HepG2 (cell line): ENCODE results near the gene MYO18B. TPM values are rescaled to one million over a fixed set of nuclear protein-coding genes. Genes with fewer than 3 reads are reported as not detected.

Experiments used
- ATAC-seq: fragments of 200-7000 bp; cut with Tn5 transposase; 3 replicates; pipeline ENCODE4 v1.9.1; 2020; ENCODE audit warnings: mild to moderate bottlenecking, moderate library complexity
- BruUV-seq: library from RNA; stranded (reverse); fragments of 400-500 nt; replicated peaks from 2 replicates; lab custom pipeline; 2021; lab: Mats Ljungman, UMichigan
- CTCF ChIA-PET: fragments of 300-600 bp; formaldehyde crosslinking; extraction: SDS; loops from one replicate; lab custom pipeline; 2021; ENCODE audit warnings: low total read pairs, inconsistent platforms, low intra/inter-chr PET ratio; lab: Yijun Ruan, JAX
- POLR2A ChIA-PET: fragments of 350-600 bp; sonication (Branson Sonifier 250); formaldehyde crosslinking; loops from one replicate; lab custom pipeline; 2020; ENCODE audit warnings: antibody characterized with exemption, inconsistent platforms; lab: Yijun Ruan, JAX
- DNase-seq: peaks from one replicate; pipeline ENCODE4 v3.0.0-alpha.2; 2015; ENCODE audit warnings: low spot score
- FAIRE-seq: peaks from 3 replicates; lab custom pipeline; 2011; peaks lifted over from hg19 to GRCh38; lab: Jason Lieb, UNC
- H2AFZ ChIP-seq: one replicate; pipeline ENCODE4 v1.6.1; 2011; ENCODE audit warnings: low read length, inconsistent platforms
- H3K27ac ChIP-seq: fragments of 300-600 bp; 3 replicates; pipeline ENCODE4 v1.8.0; 2011; ENCODE audit warnings: mixed run types, mild to moderate bottlenecking, mixed read lengths, low read length, inconsistent platforms; ENCODE audit not compliant: insufficient read depth; ENCODE audit errors: extremely low read length
- H3K27me3 ChIP-seq, 2 experiments: fragments of 200-600 bp in 1 of 2; 2 replicates in 1 of 2; 3 replicates in 1 of 2; pipeline versions ENCODE4 v1.6.0 to v1.8.0; 2011; ENCODE audit warnings: low read length in 2 of 2, mild to moderate bottlenecking in 2 of 2, moderate library complexity in 2 of 2, inconsistent platforms in 1 of 2; ENCODE audit not compliant: insufficient read depth in 2 of 2, control insufficient read depth in 1 of 2
- H3K36me3 ChIP-seq, 2 experiments: fragments of 200-600 bp in 1 of 2; replicated peaks in 1 of 2; 2 replicates in 1 of 2; 3 replicates in 1 of 2; pipeline versions ENCODE4 v1.5.1 to v1.8.0; 2011; ENCODE audit warnings: low read length in 2 of 2, inconsistent platforms in 1 of 2; ENCODE audit not compliant: insufficient read depth in 2 of 2, control insufficient read depth in 1 of 2
- H3K4me1 ChIP-seq: 2 replicates; pipeline ENCODE4 v1.5.1; 2012; ENCODE audit warnings: low read length, inconsistent platforms; ENCODE audit not compliant: insufficient read depth
- H3K4me2 ChIP-seq: 2 replicates; pipeline ENCODE4 v1.6.0; 2011; ENCODE audit warnings: low read depth, low read length, inconsistent platforms
- H3K4me3 ChIP-seq, 3 experiments: fragments of 200-600 bp in 1 of 3; sonication (generic), shearing (Covaris generic) in 1 of 3; replicated peaks in 1 of 3; 2 replicates each; pipeline ENCODE4 v1.5.1; 2011 to 2016; ENCODE audit warnings: low read length in 3 of 3, inconsistent platforms in 2 of 3, low read depth in 2 of 3, mild to moderate bottlenecking in 2 of 3, control low read depth in 1 of 3, mixed read lengths in 1 of 3; ENCODE audit not compliant: insufficient read depth in 1 of 3
- H3K79me2 ChIP-seq: one replicate; pipeline ENCODE4 v1.6.1; 2011; ENCODE audit warnings: low read length, inconsistent platforms; ENCODE audit not compliant: insufficient read depth
- H3K9ac ChIP-seq: 2 replicates; pipeline ENCODE4 v1.6.0; 2011; ENCODE audit warnings: mild to moderate bottlenecking, low read depth, low read length, inconsistent platforms; ENCODE audit not compliant: insufficient read depth
- H3K9me3 ChIP-seq: 2 replicates; pipeline ENCODE4 v1.5.1; 2012; ENCODE audit warnings: mild to moderate bottlenecking, low read length
- H4K20me1 ChIP-seq: 2 replicates; pipeline ENCODE4 v1.6.0; 2011; ENCODE audit warnings: inconsistent platforms, mild to moderate bottlenecking, low read length, moderate library complexity; ENCODE audit not compliant: insufficient read depth
- ATF7 ChIP-seq, 2 experiments: fragments of 450-650 bp in 1 of 2; sonication (generic) in 1 of 2; formaldehyde crosslinking in 1 of 2; IDR thresholded peaks; 2 replicates each; pipeline versions ENCODE4 v1.4.0 to v1.6.1; 2016 to 2020; ENCODE audit warnings: antibody characterized with exemption in 1 of 2, mild to moderate bottlenecking in 1 of 2, missing genetic modification reagents in 1 of 2
- CREB1 ChIP-seq, 2 experiments: fragments of 450-650 bp in 1 of 2; IDR thresholded peaks; 2 replicates each; pipeline ENCODE4 v1.6.1; 2016 to 2017; ENCODE audit warnings: control low read depth in 1 of 2, mild to moderate bottlenecking in 1 of 2, missing compliant biosample characterization in 1 of 2, missing genetic modification characterization in 1 of 2
- HNF4A ChIP-seq: sonication (generic); formaldehyde crosslinking; IDR thresholded peaks from 2 replicates; pipeline ENCODE4 v1.4.0; 2020; ENCODE audit warnings: missing genetic modification reagents
- KLF11 ChIP-seq: IDR thresholded peaks from 2 replicates; pipeline ENCODE4 v1.6.1; 2016; ENCODE audit warnings: missing compliant biosample characterization
- MTF1 ChIP-seq: sonication (generic); formaldehyde crosslinking; IDR thresholded peaks from 2 replicates; pipeline ENCODE4 v1.5.0; 2020; ENCODE audit warnings: missing genetic modification reagents
- RFX1 ChIP-seq: fragments of 450-650 bp; IDR thresholded peaks from 2 replicates; pipeline ENCODE4 v1.6.1; 2017
- RFX3 ChIP-seq: IDR thresholded peaks from 2 replicates; pipeline ENCODE4 v1.6.1; 2016; ENCODE audit warnings: missing biosample characterization, missing genetic modification reagents
- SCMH1 ChIP-seq: sonication (generic); formaldehyde crosslinking; IDR thresholded peaks from 2 replicates; pipeline ENCODE4 v1.9.0; 2021; ENCODE audit warnings: missing genetic modification reagents, mild to moderate bottlenecking, borderline replicate concordance
- ZNF101 ChIP-seq: sonication (generic); formaldehyde crosslinking; IDR thresholded peaks from 2 replicates; pipeline ENCODE4 v1.4.0; 2020; ENCODE audit warnings: mild to moderate bottlenecking, low read depth, missing genetic modification reagents, borderline replicate concordance
- ZNF749 ChIP-seq: sonication (generic); formaldehyde crosslinking; IDR thresholded peaks from 2 replicates; pipeline ENCODE4 v1.8.0; 2022; ENCODE audit warnings: mild to moderate bottlenecking, missing genetic modification reagents, moderate library complexity, borderline replicate concordance
- WGBS: methylation state at CpG from one replicate; pipeline ENCODE4 v1.1.6; 2017; ENCODE audit warnings: low lambda C conversion rate; 5-methylcytosine and 5-hydroxymethylcytosine counted together
- in situ Hi-C: cut with HindIII; loops from 2 replicates; pipeline ENCODE4 v1.10.0; 2017; ENCODE audit warnings: low pct_unique_long_range_greater_than_20kb; ENCODE audit not compliant: extremely low pct_ligation_motif_present
- intact Hi-C: fragments of 100-400 bp; cut with micrococcal nuclease; formaldehyde crosslinking; loops from one replicate; pipeline ENCODE4 v1.10.0; 2022; ENCODE audit not compliant: unreplicated experiment
- polyA plus RNA-seq, 8 experiments: library from polyadenylated mRNA; depleted of rRNA in 3 of 8; stranded (reverse) in 7 of 8; unstranded in 1 of 8; fragments of >200 nt; fragmentation: Illumina TruSeq in 4 of 8; extraction: Trizol in 4 of 8; gene quantifications; 2 replicates each; pipeline versions ENCODE4 v1.2.1 to v1.2.3, GENCODE V29; 2011 to 2016; ENCODE audit warnings: low read depth in 4 of 8, missing spikeins in 1 of 8, mixed read lengths in 1 of 8; ENCODE audit not compliant: insufficient read depth in 1 of 8
- total RNA-seq, 5 experiments: library from RNA; depleted of rRNA; stranded (reverse); fragments of >200 nt; fragmentation: Illumina TruSeq; extraction: Trizol; gene quantifications; 2 replicates each; pipeline ENCODE4 v1.2.3, GENCODE V29; 2016; ENCODE audit warnings: low read depth in 1 of 5

The MYO18B gene
- total and polyA plus RNA-seq, 2 of the 13 experiments (the other 11 are each of a cell fraction or from before 2014, with no cell fraction given) = 0.01 TPM; not detected in 1

DNA sequence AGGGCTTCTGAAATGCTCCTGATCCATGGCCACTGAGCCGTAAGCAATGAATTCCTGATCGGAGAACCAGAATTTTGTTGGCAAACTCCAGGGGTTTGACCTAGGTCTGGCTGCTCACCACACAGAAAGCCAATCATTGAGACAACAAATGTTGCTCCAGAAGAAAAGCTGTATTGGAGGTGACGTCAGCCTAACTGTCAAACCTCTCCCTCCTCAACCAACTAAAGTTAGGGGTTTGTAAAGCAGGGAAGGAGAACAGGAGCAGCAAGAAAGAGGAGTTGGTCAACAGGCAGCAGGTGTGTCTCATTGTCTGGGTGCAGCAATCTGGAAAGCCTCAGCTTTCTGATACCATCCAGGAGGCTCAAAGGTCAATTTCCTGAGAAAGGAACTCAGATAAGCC lies 293.5 kb downstream of the MYO18B start:
- Histone ChIP-seq H3K27ac (no peak overlapping the region), H2AFZ (no peak overlapping the region), H4K20me1 (no peaks in the 10 kb centered on the region), H3K27me3 (no peaks in the 10 kb centered on the region), H3K4me1 (peaks cover 11% of the 10 kb centered on the region), H3K79me2 (no peaks in the 10 kb centered on the region), H3K36me3 (no peaks in the 10 kb centered on the region), H3K4me2 (no peak overlapping the region), H3K9ac (no peak overlapping the region), H3K9me3 (peaks cover 18% of the 10 kb centered on the region), H3K4me3 (no peak overlapping the region)
- CTCF ChIA-PET = no interaction called here
- DNase-seq (no peak), ATAC-seq (no peak), FAIRE-seq (no peak)
- BruUV-seq = no TSS peak
- POLR2A ChIA-PET = no interaction called here
- intact Hi-C loops (no loop called here), in situ Hi-C loops (no loop called here)
- WGBS = 63% methylated on average over 3 of the region's 3 CpGs
- no peak for TF ChIP-seq SCMH1 (CRISPR knock-in tag)
- TF ChIP-seq ATF7 (IDR thresholded peaks at IDR 0.05) = peak; percentile 78
- no peak for TF ChIP-seq ATF7 (CRISPR knock-in tag; IDR thresholded peaks at IDR 0.05)
- TF ChIP-seq ZNF749 = no peak
- peak; percentile 75 for TF ChIP-seq CREB1 (IDR thresholded peaks at IDR 0.05)
- TF ChIP-seq CREB1 (CRISPR knock-in tag; IDR thresholded peaks at IDR 0.05) = no peak
- no peak for TF ChIP-seq KLF11 (CRISPR knock-in tag)
- no peak for TF ChIP-seq MTF1 (CRISPR knock-in tag)

DNA sequence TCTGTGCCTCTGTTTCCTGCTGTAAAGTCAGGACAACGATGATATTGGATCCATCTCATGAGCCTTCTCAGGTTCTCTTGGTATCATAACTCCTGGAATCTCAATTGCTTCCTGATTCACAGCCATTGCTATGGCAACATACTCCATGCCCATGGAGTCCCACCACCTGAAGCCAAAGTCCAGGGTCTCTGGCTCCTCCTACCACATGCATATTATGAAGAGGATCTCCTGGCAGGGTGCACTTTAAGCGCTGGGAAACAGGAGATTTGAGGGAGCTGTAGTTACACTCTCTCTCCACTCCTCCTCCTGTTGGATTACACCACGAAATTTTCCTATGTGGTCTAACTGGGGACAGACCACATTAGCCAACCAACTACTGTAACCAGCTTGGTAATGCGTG lies 296.4 kb downstream of the MYO18B start:
- Histone ChIP-seq H4K20me1 (no peaks in the 10 kb centered on the region), H2AFZ (no peak overlapping the region), H3K27ac (no peak overlapping the region), H3K4me3 (no peak overlapping the region), H3K27me3 (no peaks in the 10 kb centered on the region), H3K9me3 (peaks cover 18% of the 10 kb centered on the region), H3K79me2 (no peaks in the 10 kb centered on the region), H3K4me1 (peaks cover 11% of the 10 kb centered on the region), H3K36me3 (no peaks in the 10 kb centered on the region), H3K4me2 (0 out of 2 replicates have a peak overlapping the region, but pooled peaks have one; percentile 5), H3K9ac (no peak overlapping the region)
- in situ Hi-C loops = no loop called here
- peak; percentile 60 for DNase-seq
- ChIA-PET POLR2A (no interaction called here), CTCF (no interaction called here)
- 0% methylated on average over 3 of the region's 4 CpGs for WGBS
- TF ChIP-seq ZNF101 = no peak
- TF ChIP-seq RFX3 (CRISPR knock-in tag) = peak; percentile 71
- TF ChIP-seq HNF4A (CRISPR knock-in tag) = peak; percentile 44; the same call in 1 of the 2 replicates
- peak; percentile 67 for TF ChIP-seq RFX1
- FAIRE-seq = no peak
- ATAC-seq = peak; percentile 92
- BruUV-seq = no TSS peak
- intact Hi-C loops = no loop called here
